Kidney (tissue), 22 donors: ENCODE data around the gene CUBN. TPM values are rescaled to one million over a fixed set of nuclear protein-coding genes. Genes with fewer than 3 reads are reported as not detected.

Experiments
- DNase-seq, 5 donors: peaks; one replicate each; pipeline ENCODE4 v3.0.0-alpha.2; 2013 to 2020
- FAIRE-seq: peaks from 2 replicates; lab custom pipeline; 2012; peaks lifted over from hg19 to GRCh38; lab: Jason Lieb, UNC
- H3K27ac ChIP-seq, 2 donors: one replicate each; pipeline ENCODE4 v1.7.0; 2013; ENCODE audit warnings: low read depth in 2 of 2, low read length in 2 of 2, inconsistent platforms in 1 of 2
- H3K27me3 ChIP-seq: one replicate; pipeline ENCODE4 v1.7.1; 2013; ENCODE audit warnings: low read length, inconsistent platforms; ENCODE audit not compliant: control insufficient read depth, insufficient read depth
- H3K36me3 ChIP-seq, 3 donors: one replicate each; pipeline versions ENCODE4 v1.7.0 to v1.7.1; 2013; ENCODE audit warnings: low read length in 3 of 3, control low read depth in 1 of 3, inconsistent platforms in 1 of 3; ENCODE audit not compliant: insufficient read depth in 3 of 3, control insufficient read depth in 2 of 3
- H3K4me1 ChIP-seq, 3 donors: one replicate each; pipeline versions ENCODE4 v1.7.0 to v1.7.1; 2013; ENCODE audit warnings: low read length in 3 of 3, inconsistent platforms in 1 of 3, low read depth in 1 of 3; ENCODE audit not compliant: control insufficient read depth in 2 of 3, insufficient read depth in 2 of 3
- H3K4me3 ChIP-seq, 3 donors: one replicate each; pipeline versions ENCODE4 v1.7.0 to v1.8.1; 2013; ENCODE audit warnings: low read length in 3 of 3, control low read depth in 1 of 3, inconsistent platforms in 1 of 3
- H3K9ac ChIP-seq, 3 donors: one replicate each; pipeline versions ENCODE4 v1.7.0 to v1.7.1; 2013; ENCODE audit warnings: low read length in 3 of 3, control low read depth in 1 of 3, inconsistent platforms in 1 of 3
- H3K9me3 ChIP-seq, 3 donors: one replicate each; pipeline versions ENCODE4 v1.7.0 to v1.7.1; 2013; ENCODE audit warnings: low read length in 3 of 3, control low read depth in 1 of 3, inconsistent platforms in 1 of 3; ENCODE audit not compliant: control insufficient read depth in 2 of 3, insufficient read depth in 1 of 3
- CTCF ChIP-seq: IDR thresholded peaks from 3 replicates; pipeline ENCODE4 v1.5.1; 2012; ENCODE audit warnings: mild to moderate bottlenecking, moderate library complexity, borderline replicate concordance; ENCODE audit not compliant: insufficient read depth; ENCODE audit errors: extremely low read depth
- intact Hi-C: fragments of 100-400 bp; cut with DNase I; formaldehyde crosslinking; loops from one replicate; pipeline ENCODE4 v1.11.1; 2022
- long read RNA-seq, 10 donors: library from polyadenylated mRNA in 1 of 10; unstranded in 1 of 10; transcript quantifications; one replicate each; pipeline ENCODE4 v2.0.0 and lab custom pipeline, GENCODE V29; 2021 to 2026
- polyA plus RNA-seq: library from polyadenylated mRNA; stranded (reverse); fragments of 350-450 nt; fragmentation: Illumina TruSeq; extraction: RNeasy Lipid Tissue Mini Kit (QIAGEN cat#74804); gene quantifications from one replicate; pipeline ENCODE4 v1.2.3, GENCODE V29; 2014; ENCODE audit warnings: low read depth, low replicate concordance; ENCODE audit not compliant: insufficient read depth
- total RNA-seq: library from RNA; stranded (reverse); fragmentation: NEBNext Ultra II Directional; extraction: Animal tissue kit (Norgen Biotek cat#: 25700); gene quantifications from one replicate; pipeline ENCODE4 v1.2.1, GENCODE V29; 2021
- donor health status: control.
- donor health status: control.
- donor health status: control.
- donor health status: control.
- donor health status: control.
- donor health status: DM: yes; HTN: yes; CAD: no.
- donor health status: Normal renal cell carcinoma (clear cell type).

The CUBN gene
- total RNA-seq = 14.8 TPM
- 31.6 TPM for polyA plus RNA-seq
- long read RNA-seq, donor 1, partial matches to known transcripts = 87 of 87 reads
- long read RNA-seq, donor 1, other reads (novel, unspliced or antisense) = 0 of 87 reads
- long read RNA-seq, donor 2, partial matches to known transcripts = 43 of 43 reads
- long read RNA-seq, donor 2, other reads (novel, unspliced or antisense) = 0 of 43 reads
- long read RNA-seq, donor 3, partial matches to known transcripts = 55 of 57 reads
- long read RNA-seq, donor 3, other reads (novel, unspliced or antisense) = 0 of 57 reads
- long read RNA-seq, donor 4, partial matches to known transcripts = 126 of 127 reads
- long read RNA-seq, donor 4, other reads (novel, unspliced or antisense) = 0 of 127 reads
- long read RNA-seq, donor 5, partial matches to known transcripts = 0 of 1 reads
- long read RNA-seq, donor 5, other reads (novel, unspliced or antisense) = 0 of 1 reads
- long read RNA-seq, donor 6, partial matches to known transcripts = 55 of 55 reads
- long read RNA-seq, donor 6, other reads (novel, unspliced or antisense) = 0 of 55 reads
- long read RNA-seq, donor 7, partial matches to known transcripts = 4 of 7 reads
- long read RNA-seq, donor 7, other reads (novel, unspliced or antisense) = 3 of 7 reads
- long read RNA-seq, donor 8, full-length matches to known transcripts = 1 of 8 reads
- long read RNA-seq, donor 8, partial matches to known transcripts = 7 of 8 reads
- long read RNA-seq, donor 8, other reads (novel, unspliced or antisense) = 0 of 8 reads
- long read RNA-seq, donor 9 = 0 reads
- long read RNA-seq, donor 10, partial matches to known transcripts = 198 of 198 reads
- long read RNA-seq, donor 10, other reads (novel, unspliced or antisense) = 0 of 198 reads

- intact Hi-C loops = no loop called here
- peak; percentile 32 for FAIRE-seq
Observed at GRCh38 chr10:17129741-17130140, at the start of gene CUBN. CUBN (minus strand) TSS chr10:17129811; CDS start chr10:17129765, 46 bp downstream.

GRCh38 chr10:17179002-17179401 is 49.4 kb upstream of the CUBN start:
- Histone ChIP-seq H3K4me1 (peaks cover 0 to 15% (median 4%) of the 10 kb centered on the region in 3 donors), H3K27ac (no peak overlapping the region), H3K36me3 (no peaks in the 10 kb centered on the region), H3K4me3 (no peak overlapping the region), H3K9me3 (no peaks in the 10 kb centered on the region), H3K9ac (no peak overlapping the region), H3K27me3 (no peaks in the 10 kb centered on the region)
- DNase-seq (no peak), FAIRE-seq (no peak)
- TF ChIP-seq CTCF = no peak
- intact Hi-C loops = no loop called here

More at GRCh38 chr10:17129741-17130140, at the start of gene CUBN:
- H3K4me1 ChIP-seq = peaks cover 0 to 9% (median 0%) of the 10 kb centered on the region in 3 donors
- peaks cover 0 to 12% (median 0%) of the 10 kb centered on the region in 3 donors for H3K36me3 ChIP-seq
- H3K9me3 ChIP-seq = no peaks in the 10 kb centered on the region
- no peak for TF ChIP-seq CTCF
- peak within 1 kb of the TSS; percentile 0 to 80 (median 20) for H3K9ac ChIP-seq
- no peaks in the 10 kb centered on the region for H3K27me3 ChIP-seq
- peak within 1 kb of the TSS; percentile 42 to 77 (median 62) for H3K4me3 ChIP-seq
- DNase-seq = peak in 1 of 5 donors; percentile 37
- H3K27ac ChIP-seq = peak within 1 kb of the TSS; percentile 1 to 83

- peaks cover 0 to 15% (median 4%) of the 10 kb centered on the region in 3 donors for H3K4me1 ChIP-seq
- peak; percentile 61 for FAIRE-seq
- no peak overlapping the region for H3K9ac ChIP-seq
- peak; percentile 10 for TF ChIP-seq CTCF
- H3K36me3 ChIP-seq = no peaks in the 10 kb centered on the region
- DNase-seq = no peak
- no peak overlapping the region for H3K4me3 ChIP-seq
- H3K27ac ChIP-seq = no peak overlapping the region
- no peaks in the 10 kb centered on the region for H3K9me3 ChIP-seq
- H3K27me3 ChIP-seq = no peaks in the 10 kb centered on the region
- intact Hi-C loops = no loop called here
Observed at GRCh38 chr10:17178006-17178405, 48.4 kb upstream of the CUBN start.
